Prostate gland (tissue), 2 donors: Measurements from ENCODE around the gene RNF180. TPM values are rescaled to one million over a fixed set of nuclear protein-coding genes. Genes with fewer than 3 reads are reported as not detected.
A peak's percentile ranks its signal among the peaks of the same experiment; 100 is the strongest.
"Not testable (repeated sequence)": the region's sequence is repeated elsewhere in the genome, so short reads cannot be mapped to it uniquely, and the experiment has no call there.

Source experiments
- DNase-seq: peaks from one replicate; pipeline ENCODE4 v3.0.0-alpha.2; 2019; ENCODE audit warnings: low spot score
- H3K27ac ChIP-seq, 2 donors: fragments of 200-600 bp; sonication (generic); 2 replicates each; pipeline ENCODE4 v1.5.1; 2017 to 2019
- H3K27me3 ChIP-seq: fragments of 200-600 bp; sonication (generic); replicated peaks from 2 replicates; pipeline ENCODE4 v1.5.1; 2019; ENCODE audit not compliant: insufficient read depth
- H3K36me3 ChIP-seq, 2 donors: fragments of 200-600 bp; sonication (generic); 1 replicate in 1 of 2; 2 replicates in 1 of 2; pipeline versions ENCODE4 v1.5.1 to v1.8.1; 2017 to 2019
- H3K4me1 ChIP-seq: fragments of 200-600 bp; sonication (generic); replicated peaks from 2 replicates; pipeline ENCODE4 v1.5.1; 2019
- H3K4me3 ChIP-seq, 2 donors: fragments of 200-600 bp; sonication (generic); 2 replicates each; pipeline ENCODE4 v1.5.1; 2017 to 2019
- H3K9me3 ChIP-seq: fragments of 200-600 bp; sonication (generic); 2 replicates; pipeline ENCODE4 v1.5.1; 2017
- POLR2A ChIP-seq: fragments of 450-650 bp; IDR thresholded peaks from one replicate; pipeline ENCODE4 v1.6.1; 2016; ENCODE audit warnings: antibody characterized with exemption, mild to moderate bottlenecking
- POLR2AphosphoS5 ChIP-seq: sonication (generic); formaldehyde crosslinking; IDR thresholded peaks from one replicate; pipeline ENCODE4 v1.6.1; 2017; ENCODE audit warnings: antibody characterized with exemption
- WGBS: methylation state at CpG from one replicate; pipeline ENCODE4 v1.1.5; 2018; 5-methylcytosine and 5-hydroxymethylcytosine counted together
- intact Hi-C: fragments of 100-400 bp; cut with DNase I; formaldehyde crosslinking; loops from one replicate; pipeline ENCODE4 v1.14.2; 2022
- total RNA-seq, 2 donors: library from RNA; depleted of rRNA; stranded (reverse); fragments of >200 nt; gene quantifications; one replicate each; pipeline ENCODE4 v1.1.0, GENCODE V29; 2016
- TF ChIP-seq, protein P1 (sequence below), 4 experiments: fragments of 200-600 bp in 2 of 4; fragments of 450-650 bp in 2 of 4; sonication (generic) in 2 of 4; IDR thresholded peaks; 1 replicate in 3 of 4; 2 replicates in 1 of 4; pipeline ENCODE4 v1.5.1; 2016 to 2019; ENCODE audit warnings: antibody characterized with exemption in 4 of 4, mild to moderate bottlenecking in 2 of 4, moderate library complexity in 2 of 4

RNF180 gene
- total RNA-seq, 2 donors from 2014 or later: 15.1 to 18.0 TPM

GRCh38 chr5:64213531-64213930 lies 47.9 kb downstream of the RNF180 start:
- Histone ChIP-seq H3K27me3 (no peaks in the 10 kb centered on the region), H3K4me1 (no peaks in the 10 kb centered on the region), H3K27ac (no peak overlapping the region), H3K9me3 (no peaks in the 10 kb centered on the region), H3K4me3 (no peak overlapping the region), H3K36me3 (no peaks in the 10 kb centered on the region)
- no peak for DNase-seq
- WGBS: 61% methylated on average over 5 of the region's 5 CpGs
- intact Hi-C loops: loop anchor here (10.0 kb wide), 1 partner anchor 139 kb away; no protein-coding TSS in a partner anchor
- no peak for TF ChIP-seq POLR2A
- TF ChIP-seq, protein P1, sequence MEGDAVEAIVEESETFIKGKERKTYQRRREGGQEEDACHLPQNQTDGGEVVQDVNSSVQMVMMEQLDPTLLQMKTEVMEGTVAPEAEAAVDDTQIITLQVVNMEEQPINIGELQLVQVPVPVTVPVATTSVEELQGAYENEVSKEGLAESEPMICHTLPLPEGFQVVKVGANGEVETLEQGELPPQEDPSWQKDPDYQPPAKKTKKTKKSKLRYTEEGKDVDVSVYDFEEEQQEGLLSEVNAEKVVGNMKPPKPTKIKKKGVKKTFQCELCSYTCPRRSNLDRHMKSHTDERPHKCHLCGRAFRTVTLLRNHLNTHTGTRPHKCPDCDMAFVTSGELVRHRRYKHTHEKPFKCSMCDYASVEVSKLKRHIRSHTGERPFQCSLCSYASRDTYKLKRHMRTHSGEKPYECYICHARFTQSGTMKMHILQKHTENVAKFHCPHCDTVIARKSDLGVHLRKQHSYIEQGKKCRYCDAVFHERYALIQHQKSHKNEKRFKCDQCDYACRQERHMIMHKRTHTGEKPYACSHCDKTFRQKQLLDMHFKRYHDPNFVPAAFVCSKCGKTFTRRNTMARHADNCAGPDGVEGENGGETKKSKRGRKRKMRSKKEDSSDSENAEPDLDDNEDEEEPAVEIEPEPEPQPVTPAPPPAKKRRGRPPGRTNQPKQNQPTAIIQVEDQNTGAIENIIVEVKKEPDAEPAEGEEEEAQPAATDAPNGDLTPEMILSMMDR (IDR thresholded peaks at IDR 0.05): no peak

DNA sequence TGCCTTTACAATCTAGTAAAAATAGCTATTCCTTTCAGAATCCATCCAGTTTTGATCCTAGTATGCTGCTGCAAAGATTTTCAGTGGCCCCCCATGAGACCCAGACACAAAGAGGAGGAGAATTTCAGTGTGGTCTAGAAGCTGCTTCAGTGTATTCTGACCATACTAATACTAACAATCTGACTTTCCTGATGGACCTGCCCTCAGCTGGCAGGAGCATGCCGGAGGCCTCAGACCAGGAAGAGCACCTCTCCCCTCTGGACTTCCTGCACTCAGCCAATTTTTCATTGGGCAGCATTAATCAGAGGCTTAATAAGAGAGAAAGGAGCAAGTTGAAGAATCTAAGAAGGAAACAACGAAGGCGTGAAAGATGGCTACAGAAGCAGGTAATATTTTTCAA lies 48.5 kb downstream of the RNF180 start:
- no peaks in the 10 kb centered on the region for H3K27me3 ChIP-seq
- TF ChIP-seq, protein P1 (IDR thresholded peaks at IDR 0.05): no peak
- TF ChIP-seq POLR2A: no peak
- no peak for TF ChIP-seq POLR2AphosphoS5
- intact Hi-C loops: loop anchor here (10.0 kb wide), 1 partner anchor 139 kb away; no protein-coding TSS in a partner anchor
- no peak for DNase-seq
- H3K36me3 ChIP-seq: no peaks in the 10 kb centered on the region
- no peak overlapping the region for H3K27ac ChIP-seq
- no peaks in the 10 kb centered on the region for H3K4me1 ChIP-seq
- 91% methylated on average over 3 of the region's 3 CpGs for WGBS
- no peak overlapping the region for H3K4me3 ChIP-seq
- no peaks in the 10 kb centered on the region for H3K9me3 ChIP-seq

DNA sequence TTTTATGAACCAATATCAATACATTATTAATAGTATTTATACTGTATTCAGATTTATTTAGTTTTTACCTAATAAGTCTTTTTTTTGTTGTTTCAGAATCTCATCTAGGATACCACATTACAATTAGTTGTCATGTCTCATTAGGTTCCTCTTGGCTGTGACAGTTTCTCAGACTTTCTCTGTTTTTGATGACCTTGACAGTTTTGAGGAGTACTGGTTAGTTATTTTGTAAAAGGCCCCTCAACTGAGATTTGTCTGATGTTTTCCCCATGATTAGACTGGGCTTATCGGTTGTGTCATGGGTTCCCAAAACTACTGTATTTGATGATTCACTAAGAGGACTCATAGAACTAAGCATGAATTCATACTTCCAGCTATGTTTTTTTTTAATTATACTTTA lies 56.3 kb downstream of the RNF180 start:
- H3K4me3 ChIP-seq: no peak overlapping the region
- no peaks in the 10 kb centered on the region for H3K4me1 ChIP-seq
- no peaks in the 10 kb centered on the region for H3K9me3 ChIP-seq
- H3K27ac ChIP-seq: no peak overlapping the region
- no peak for TF ChIP-seq POLR2AphosphoS5
- no peak for TF ChIP-seq POLR2A
- TF ChIP-seq, protein P1 (IDR thresholded peaks at IDR 0.05): no peak
- no peak for DNase-seq
- no peaks in the 10 kb centered on the region for H3K36me3 ChIP-seq
- H3K27me3 ChIP-seq: no peaks in the 10 kb centered on the region
- intact Hi-C loops: no loop called here
- WGBS: 96% methylated on average over 1 of the region's 1 CpG

DNA sequence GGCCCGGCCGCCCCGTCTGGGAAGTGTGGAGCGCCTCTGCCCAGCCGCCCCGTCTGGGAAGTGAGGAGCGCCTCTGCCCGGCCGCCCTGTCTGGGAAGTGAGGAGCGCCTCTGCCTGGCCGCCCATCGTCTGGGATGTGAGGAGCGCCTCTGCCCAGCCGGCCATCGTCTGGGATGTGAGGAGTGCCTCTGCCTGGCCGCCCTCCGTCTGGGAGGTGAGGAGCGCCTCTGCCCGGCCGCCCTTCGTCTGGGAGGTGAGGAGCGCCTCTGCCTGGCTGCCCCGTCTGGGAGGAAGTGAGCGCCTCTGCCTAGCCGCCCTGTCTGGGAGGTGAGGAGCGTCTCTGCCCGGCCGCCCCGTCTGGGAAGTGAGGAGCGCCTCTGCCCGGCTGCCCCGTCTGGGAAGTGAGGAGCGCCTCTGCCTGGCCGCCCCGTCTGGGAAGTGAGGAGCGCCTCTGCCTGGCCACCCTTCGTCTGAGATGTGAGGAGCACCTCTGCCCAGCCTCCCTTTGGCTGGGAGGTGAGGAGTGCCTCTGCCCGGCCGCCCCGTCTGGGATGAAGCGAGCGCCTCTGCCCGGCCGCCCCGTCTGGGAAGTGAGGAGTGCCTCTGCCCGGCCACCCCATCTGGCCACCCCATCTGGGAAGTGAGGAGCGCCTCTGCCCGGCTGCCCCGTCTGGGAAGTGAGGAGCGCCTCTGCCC lies 59.8 kb downstream of the RNF180 start:
- H3K27ac ChIP-seq, H3K4me1 ChIP-seq, DNase-seq, H3K36me3 ChIP-seq, H3K27me3 ChIP-seq, H3K4me3 ChIP-seq, H3K9me3 ChIP-seq: not testable (repeated sequence)
- 93% methylated on average over 50 of the region's 50 CpGs for WGBS
- intact Hi-C loops: loop anchor here (5.0 kb wide), 1 partner anchor 387 kb away; no protein-coding TSS in a partner anchor

GRCh38 chr5:64227131-64227537 lies 61.5 kb downstream of the RNF180 start:
- DNase-seq, H3K4me1 ChIP-seq, H3K27ac ChIP-seq, H3K4me3 ChIP-seq, H3K9me3 ChIP-seq, H3K27me3 ChIP-seq, H3K36me3 ChIP-seq: not testable (repeated sequence)
- intact Hi-C loops: loop anchor here (5.0 kb wide), 1 partner anchor 385 kb away; no protein-coding TSS in a partner anchor
- WGBS: 95% methylated on average over 7 of the region's 7 CpGs

DNA sequence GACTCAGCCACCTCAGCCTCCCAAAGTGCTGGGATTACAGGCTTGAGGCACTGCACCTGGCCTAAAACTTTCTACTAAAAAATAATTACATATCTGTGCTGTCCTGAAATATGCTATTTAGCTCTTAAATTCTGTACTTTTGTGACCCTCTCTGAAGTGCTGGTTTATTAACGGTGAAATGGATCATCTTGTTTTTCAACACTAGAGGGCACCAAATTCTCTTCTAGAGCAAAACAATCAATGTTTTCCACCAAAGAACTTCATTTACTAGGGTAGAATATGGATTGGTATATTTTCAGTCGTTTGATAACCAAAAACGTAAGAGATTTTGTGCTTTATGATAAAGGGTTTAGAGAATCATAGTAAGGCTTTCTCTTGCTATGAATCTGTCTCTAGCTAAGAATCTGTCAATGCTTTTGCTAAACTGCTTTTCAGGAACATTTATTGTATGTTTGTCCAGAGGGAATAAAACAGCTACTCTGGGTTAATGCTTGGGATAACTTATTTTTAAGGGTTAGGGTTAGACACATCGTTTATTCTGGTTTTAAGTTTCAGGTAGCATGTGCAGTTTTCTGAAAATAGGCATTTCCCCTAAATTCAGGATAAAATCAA lies 63.6 kb downstream of the RNF180 start:
- intact Hi-C loops: loop anchor here (5.0 kb wide), 1 partner anchor 383 kb away; no protein-coding TSS in a partner anchor
- H3K4me1 ChIP-seq: no peaks in the 10 kb centered on the region
- no peak overlapping the region for H3K27ac ChIP-seq
- H3K4me3 ChIP-seq: no peak overlapping the region
- WGBS: 4% methylated on average over 4 of the region's 4 CpGs
- DNase-seq: no peak
- H3K36me3 ChIP-seq: no peaks in the 10 kb centered on the region
- no peaks in the 10 kb centered on the region for H3K27me3 ChIP-seq
- no peak for TF ChIP-seq POLR2A
- TF ChIP-seq, protein P1 (IDR thresholded peaks at IDR 0.05): peak; percentile 25 to 72 (median 67)
- H3K9me3 ChIP-seq: no peaks in the 10 kb centered on the region
